Pericardium fibroblast (primary cell): Measurements from ENCODE around the gene RPL11. TPM values are rescaled to one million over a fixed set of nuclear protein-coding genes. Genes with fewer than 3 reads are reported as not detected.

Experiments
- total RNA-seq: library from RNA; depleted of rRNA; stranded (reverse); fragments of >200 nt; gene quantifications from 2 replicates; pipeline ENCODE4 v1.2.3, GENCODE V29; 2015

The RPL11 gene
- 1,531 and 1,875 TPM in 2 replicates for total RNA-seq

GRCh38 chr1:23691499-23692307 is at the start of gene RPL11:
Gene RPL11 (plus strand): TSS chr1:23691806. CDS start chr1:23691824, 18 bp downstream.

GRCh38 chr1:23743287-23744152 is 51.9 kb downstream of the RPL11 start, which contains the start of gene ELOA:
Gene ELOA (plus strand): TSS chr1:23743471. CDS start chr1:23743504, 33 bp downstream.

Other genes starting within 250 kb of the RPL11 start
- 67.4 and 143 TPM in 2 replicates for gene ASAP3, start 207.6 kb upstream of the RPL11 start, total RNA-seq
- gene E2F2, start 160.6 kb upstream of the RPL11 start, total RNA-seq: under 0.01 and 0.12 TPM in 2 replicates
- gene ID3, start 132.3 kb upstream of the RPL11 start, total RNA-seq: 57.5 and 165 TPM in 2 replicates
- 18.9 and 28.0 TPM in 2 replicates for gene ELOA, start 51.7 kb downstream of the RPL11 start, total RNA-seq
- 26.7 and 29.5 TPM in 2 replicates for gene PITHD1, start 86.6 kb downstream of the RPL11 start, total RNA-seq
- 45.9 and 60.2 TPM in 2 replicates for gene LYPLA2, start 99.3 kb downstream of the RPL11 start, total RNA-seq
- 12.0 and 34.3 TPM in 2 replicates for gene GALE, start 108.9 kb downstream of the RPL11 start, total RNA-seq
- 38.5 and 40.7 TPM in 2 replicates for gene HMGCL, start 133.6 kb downstream of the RPL11 start, total RNA-seq
- 3.2 and 12.6 TPM in 2 replicates for gene FUCA1, start 176.5 kb downstream of the RPL11 start, total RNA-seq
- not detected in 2 replicates for gene CNR2, start 221.6 kb downstream of the RPL11 start, total RNA-seq